GM19328 (cell line): ENCODE measurements around the gene GYG2.
"Not testable (repeated sequence)": the region's sequence is repeated elsewhere in the genome, so short reads cannot be mapped to it uniquely, and the experiment has no call there.

Source experiments
- ATAC-seq: cut with Tn5 transposase; IDR thresholded peaks from one replicate; pipeline ENCODE4 v1.9.1; 2021; ENCODE audit warnings: mild to moderate bottlenecking, moderate library complexity; ENCODE audit not compliant: unreplicated experiment

Gene GYG2

DNA sequence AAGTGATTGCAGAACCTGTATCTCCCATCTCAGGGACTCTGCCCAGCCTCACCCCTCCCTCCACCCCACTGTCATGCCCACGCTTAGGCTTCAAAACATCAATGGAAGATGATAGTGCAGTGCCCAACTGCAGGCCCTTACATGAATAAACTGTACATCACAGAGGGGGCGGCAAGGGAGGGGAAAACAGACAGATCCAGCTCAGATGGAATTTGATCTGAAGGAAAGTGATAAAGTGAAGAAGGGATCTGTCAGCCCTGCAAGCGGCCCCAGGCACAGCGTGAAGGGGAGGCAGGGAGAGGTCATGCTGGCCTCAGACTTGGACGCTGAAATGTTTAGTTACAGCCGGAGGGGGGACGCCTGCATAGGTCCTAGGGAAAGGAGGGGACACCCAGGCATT lies 38.5 kb downstream of the GYG2 start:
- ATAC-seq, result no peak

DNA sequence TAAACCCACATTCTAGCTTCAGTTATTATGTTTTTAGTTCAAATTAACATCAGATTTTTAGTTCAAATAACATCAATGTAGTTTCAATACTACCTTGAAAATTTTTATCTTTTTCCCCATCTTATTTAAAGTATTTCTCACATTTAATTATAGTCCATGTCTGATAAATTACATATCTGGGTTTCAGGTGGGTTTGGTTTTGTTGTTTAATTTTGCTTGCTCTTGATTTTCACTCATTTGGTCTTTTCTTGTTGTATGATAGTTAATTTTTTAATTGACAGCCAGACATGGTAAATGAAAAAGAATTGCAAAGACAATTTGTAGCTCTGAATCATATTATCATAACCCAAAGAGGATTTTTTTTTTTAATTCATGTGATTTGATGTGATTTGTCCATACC lies 41.9 kb downstream of the GYG2 start:
- ATAC-seq, result no peak

GRCh38 chrX:2871831-2872230 lies 43.1 kb downstream of the GYG2 start:
- no peak for ATAC-seq

- no peak for ATAC-seq
These were observed 44.0 kb downstream of the GYG2 start for GRCh38 chrX:2872671-2873277.

- ATAC-seq, result no peak
These were observed 45.7 kb downstream of the GYG2 start for GRCh38 chrX:2874222-2875135.

DNA sequence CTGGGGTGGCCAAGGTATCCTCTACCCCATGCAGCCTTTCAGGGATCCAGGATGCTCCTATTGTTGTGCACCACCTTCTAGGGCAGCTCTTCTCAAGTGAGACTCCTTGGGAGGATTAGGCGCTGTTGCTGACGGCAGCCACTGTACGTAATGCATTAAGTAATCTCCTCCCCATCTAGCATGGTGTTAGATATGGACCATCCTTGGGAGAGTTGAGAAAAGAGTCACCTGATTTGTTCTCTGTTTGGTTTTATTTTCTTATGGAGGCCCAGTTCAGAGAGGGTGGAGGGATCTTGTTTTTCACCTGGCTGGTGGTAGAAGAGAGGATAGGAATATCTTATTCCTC lies 46.4 kb downstream of the GYG2 start:
- no peak for ATAC-seq

DNA sequence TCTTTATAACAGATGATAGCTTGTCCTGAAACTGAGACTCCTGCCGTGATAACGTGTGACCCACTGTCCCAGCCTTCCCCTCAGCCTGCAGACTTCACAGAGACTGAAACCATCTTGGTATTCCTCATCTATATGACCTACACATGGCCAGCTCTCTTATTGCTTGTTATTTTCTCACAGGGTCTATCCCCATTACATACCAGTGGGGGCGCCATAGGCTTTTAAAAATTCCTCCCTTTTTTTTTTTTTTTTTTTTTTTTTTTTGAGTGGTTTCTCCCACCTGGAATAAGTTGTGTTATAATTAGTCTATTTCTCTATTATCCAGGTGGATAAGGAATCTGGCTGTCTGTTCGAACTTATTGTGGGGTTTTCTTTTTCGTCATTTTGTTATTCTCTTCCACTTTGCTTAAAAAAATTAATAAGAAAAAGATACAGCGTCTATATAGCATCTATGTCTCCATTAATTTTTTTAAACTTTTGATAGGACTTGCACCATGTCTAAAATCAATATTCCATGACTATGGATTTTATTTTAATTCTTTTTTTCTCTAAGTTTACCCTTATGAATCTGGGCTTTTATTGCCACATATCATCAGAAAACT lies 47.2 kb downstream of the GYG2 start:
- ATAC-seq, result no peak

GRCh38 chrX:2878563-2878962 lies 49.8 kb downstream of the GYG2 start:
- ATAC-seq, result no peak

DNA sequence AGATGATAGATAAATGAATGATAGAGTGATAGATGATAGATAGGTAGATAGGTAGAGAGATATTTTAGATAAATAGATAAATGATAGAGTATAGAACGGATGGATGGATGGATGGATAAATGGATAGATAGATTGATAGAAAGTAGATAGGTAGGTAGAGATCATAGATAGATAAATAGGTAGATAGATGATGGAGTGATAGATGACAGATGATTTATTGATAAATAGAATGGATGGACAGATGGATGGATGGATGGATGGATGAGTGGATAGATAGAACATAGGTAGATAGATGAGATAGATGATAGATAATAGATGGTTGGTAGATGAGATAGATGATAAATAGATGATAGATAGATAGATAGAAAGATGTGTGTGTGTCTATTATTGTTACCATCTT lies 50.9 kb downstream of the GYG2 start:
- ATAC-seq, result no peak

GRCh38 chrX:2883770-2884169 lies 55.0 kb downstream of the GYG2 start:
- no peak for ATAC-seq

DNA sequence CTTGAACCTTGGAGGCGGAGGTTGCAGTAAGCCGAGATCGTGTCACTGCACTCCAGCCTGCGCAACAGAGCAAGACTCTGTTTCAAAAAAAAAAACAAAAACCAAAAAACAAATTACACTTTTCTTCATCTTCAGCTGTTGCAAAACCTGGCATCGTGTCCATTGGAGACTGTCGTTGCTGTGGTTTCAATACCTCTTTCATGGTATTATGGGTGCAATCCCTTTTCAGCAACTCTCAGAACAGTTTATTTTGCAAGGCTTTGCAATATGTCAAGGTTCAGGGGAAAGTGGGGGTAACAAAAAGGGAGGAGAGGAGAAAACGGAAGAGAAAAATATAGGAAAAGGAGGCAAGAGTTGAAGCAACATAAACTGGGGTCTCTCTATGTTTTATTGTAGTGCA lies 59.6 kb downstream of the GYG2 start:
- ATAC-seq, result no peak

DNA sequence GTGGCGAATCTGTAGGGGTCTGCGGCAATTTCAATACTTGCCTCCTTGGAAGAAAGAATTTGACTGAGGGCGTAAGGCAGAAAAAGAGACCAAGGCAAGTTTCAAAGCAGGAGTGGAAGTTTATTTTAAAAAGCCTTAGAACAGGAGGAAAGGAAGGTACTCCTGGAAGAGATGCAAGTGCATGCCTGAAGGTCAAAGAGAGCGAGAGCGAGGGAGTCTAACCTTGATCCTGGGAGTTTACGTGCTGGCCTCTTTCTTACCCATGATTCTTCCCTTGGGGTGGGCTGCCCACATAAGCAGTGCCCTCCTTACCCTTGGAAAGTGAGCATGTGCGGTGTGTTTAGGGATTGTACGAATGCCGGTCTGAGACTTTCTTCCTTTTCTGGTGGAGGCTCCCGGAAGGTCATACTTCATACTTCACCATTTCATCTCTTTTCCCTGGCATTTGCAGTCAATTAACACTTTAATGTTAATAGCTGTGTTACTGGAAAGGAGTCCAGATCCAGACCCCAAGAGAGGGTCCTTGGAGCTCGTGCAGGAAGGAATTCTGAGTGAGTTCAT lies 60.4 kb downstream of the GYG2 start:
- ATAC-seq, result no peak

GRCh38 chrX:2889706-2890490 lies 61.2 kb downstream of the GYG2 start:
- not testable (repeated sequence) for ATAC-seq

DNA sequence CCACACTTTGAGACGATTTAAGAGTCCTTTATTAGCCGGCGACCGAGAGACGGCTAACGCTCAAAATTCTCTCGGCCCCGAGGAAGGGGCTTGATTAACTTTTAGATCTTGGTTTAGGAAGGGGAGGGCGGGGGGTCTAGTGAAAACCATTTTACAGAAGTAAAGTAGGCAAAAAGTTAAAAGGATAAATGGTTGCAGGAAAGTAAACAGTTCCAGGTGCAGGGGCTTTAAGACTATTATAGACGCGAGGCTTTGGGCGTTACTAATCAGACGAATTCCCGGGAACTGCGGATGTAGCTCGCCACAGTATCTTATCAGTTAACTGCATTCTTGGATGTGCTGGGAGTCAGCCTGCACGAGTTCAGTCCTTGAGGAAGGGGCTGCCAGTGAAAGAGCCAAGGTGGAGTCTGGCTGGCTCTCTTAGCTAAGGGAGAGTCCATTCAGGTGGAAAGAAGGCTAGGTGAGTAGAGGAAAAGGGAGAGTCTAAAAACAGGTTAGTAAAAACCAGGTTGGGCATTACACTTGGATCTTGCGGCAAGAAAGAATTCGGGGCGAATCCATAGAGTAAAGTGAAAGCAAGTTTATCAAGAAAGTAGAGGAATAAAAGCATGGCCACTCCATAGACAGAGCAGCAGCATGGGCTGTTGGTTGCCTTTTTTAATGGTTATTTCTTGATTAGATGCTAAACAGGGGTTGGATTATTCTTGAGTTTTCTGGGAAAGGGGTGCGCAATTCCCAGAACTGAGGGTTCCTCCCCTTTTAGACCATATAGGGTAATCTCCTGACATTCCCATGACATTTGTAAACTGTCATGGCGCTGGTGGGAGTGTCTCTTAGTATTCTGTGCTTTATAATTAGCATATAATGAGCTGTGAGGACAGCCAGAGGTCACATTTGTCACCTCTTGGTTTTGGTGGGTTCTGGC lies 62.1 kb downstream of the GYG2 start:
- not testable (repeated sequence) for ATAC-seq

DNA sequence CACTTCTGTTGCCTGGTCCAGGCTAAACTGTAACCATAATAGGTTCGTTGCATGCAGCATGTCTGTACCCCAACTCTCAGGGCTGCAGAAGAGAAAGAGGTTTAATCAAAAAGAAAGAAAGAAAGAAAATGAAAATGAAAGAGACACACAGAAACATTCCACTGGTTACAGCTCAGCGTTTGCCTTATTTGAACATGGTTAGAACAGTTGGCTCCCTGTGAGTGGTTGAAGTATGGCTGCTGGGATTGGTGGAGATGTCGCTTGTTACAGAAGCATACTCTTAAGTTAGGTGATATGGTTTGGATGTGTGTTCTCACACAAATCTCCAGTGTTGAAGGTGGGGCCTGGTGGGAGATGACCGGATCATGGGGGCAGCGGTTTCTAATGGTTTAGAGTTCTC lies 64.1 kb downstream of the GYG2 start:
- no peak for ATAC-seq

GRCh38 chrX:2894885-2895292 lies 66.2 kb downstream of the GYG2 start:
- no peak for ATAC-seq

DNA sequence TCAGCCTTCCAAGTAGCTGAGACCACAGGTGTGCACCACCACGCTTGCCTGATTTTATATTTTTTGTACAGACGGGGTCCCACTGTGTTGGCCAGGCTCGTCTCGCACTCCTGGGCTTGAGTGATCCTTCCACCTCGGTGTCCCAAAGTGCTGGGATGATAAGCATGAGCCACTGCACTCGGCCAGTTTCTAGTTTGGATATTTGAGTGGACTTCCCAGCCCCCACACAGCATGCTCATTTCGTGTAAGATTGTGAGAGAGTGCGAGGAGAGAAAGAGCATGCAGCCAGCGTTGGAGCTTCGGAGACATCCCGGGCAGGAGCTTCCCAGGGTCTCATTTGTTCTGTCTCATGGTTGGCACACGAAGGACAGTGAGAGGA lies 68.6 kb downstream of the GYG2 start:
- no peak for ATAC-seq

DNA sequence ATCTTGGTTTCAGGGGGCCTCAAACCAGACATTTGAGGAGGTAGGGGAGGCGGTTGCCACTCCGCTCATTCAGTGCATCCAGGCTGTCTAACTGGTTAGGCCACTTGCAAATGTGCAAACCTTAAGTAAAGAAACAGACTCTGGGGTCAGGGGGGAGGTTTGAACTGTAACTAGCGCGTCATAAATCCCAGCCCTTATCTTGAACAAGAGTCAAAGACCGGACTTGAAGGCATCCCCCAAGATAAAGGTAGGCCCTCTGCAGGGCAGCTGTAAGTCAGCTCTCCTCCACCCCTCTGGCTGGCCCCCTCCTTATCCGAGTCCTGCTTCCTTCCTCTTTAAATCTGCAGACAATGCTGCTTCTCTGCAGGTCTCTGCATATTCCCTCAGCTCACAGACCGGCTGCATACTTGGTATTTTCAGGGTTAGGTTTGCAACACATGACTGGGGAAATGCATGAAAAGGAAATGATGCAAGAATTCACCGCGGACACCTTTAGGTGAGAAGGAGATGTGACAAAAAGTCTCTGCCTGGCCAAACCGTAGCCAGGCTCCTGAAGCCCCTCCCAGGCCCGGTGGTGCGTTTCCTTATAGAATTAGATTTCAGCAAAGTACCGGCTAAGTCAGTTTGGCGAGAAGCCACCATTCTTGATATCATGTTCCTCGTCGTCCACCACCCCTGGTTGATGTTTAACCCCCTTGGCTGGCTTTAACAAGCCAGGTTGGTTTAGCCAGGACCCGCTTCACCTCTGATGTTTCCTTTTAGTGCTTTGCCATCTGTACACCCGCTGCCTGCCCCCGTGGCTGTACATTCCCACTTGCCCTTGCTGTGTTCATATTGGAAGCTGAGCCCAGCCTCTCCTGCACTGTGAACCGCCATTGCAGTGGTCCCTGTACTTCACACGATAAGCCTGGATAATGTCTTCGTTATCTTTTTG lies 69.2 kb downstream of the GYG2 start:
- not testable (repeated sequence) for ATAC-seq
